Measurements from ENCODE around the gene EXOSC5.

GRCh38 chr19:41411100-41411967, 14.2 kb upstream of the EXOSC5 start:
- TF ChIP-seq POLR2A (IDR thresholded peaks at IDR 0.05) (no peak), CTCF (IDR thresholded peaks at IDR 0.05) (no peak)

Data from body of pancreas (tissue), 4 donors.